PC-3 (cell line): ENCODE data around the gene SYT1. TPM values are rescaled to one million over a fixed set of nuclear protein-coding genes. Genes with fewer than 3 reads are reported as not detected.
A peak's percentile ranks its signal among the peaks of the same experiment; 100 is the strongest.

ENCODE experiments used
- ATAC-seq: fragments of 200-7000 bp; cut with Tn5 transposase; 2 replicates; pipeline ENCODE4 v1.9.1; 2020; ENCODE audit warnings: mild to moderate bottlenecking, moderate library complexity
- BruUV-seq: library from RNA; stranded (reverse); fragments of 400-500 nt; replicated peaks from 2 replicates; lab custom pipeline; 2021; lab: Mats Ljungman, UMichigan
- CTCF ChIA-PET: fragments of 300-600 bp; sonication (Branson Sonifier 250); formaldehyde crosslinking; loops from one replicate; lab custom pipeline; 2022; ENCODE audit warnings: antibody characterized with exemption; lab: Charles Lee
- POLR2A ChIA-PET: fragments of 300-600 bp; sonication (Branson Sonifier 250); formaldehyde crosslinking; loops from one replicate; lab custom pipeline; 2022; ENCODE audit warnings: antibody characterized with exemption; ENCODE audit not compliant: unreplicated experiment; lab: Charles Lee
- DNase-seq: peaks from one replicate; pipeline ENCODE4 v3.0.0-alpha.2; 2015
- H2AFZ ChIP-seq: fragments of 300-600 bp; sonication (generic); 2 replicates; pipeline ENCODE4 v1.6.0; 2016; ENCODE audit warnings: antibody characterized with exemption, low read length
- H3F3A ChIP-seq: fragments of 300-600 bp; sonication (generic); one replicate; pipeline ENCODE4 v1.6.0; 2017; ENCODE audit warnings: antibody characterized with exemption, low read length, control low read depth, mild to moderate bottlenecking; ENCODE audit not compliant: unreplicated experiment
- H3K27ac ChIP-seq: fragments of 300-600 bp; sonication (generic); 2 replicates; pipeline ENCODE4 v1.5.1; 2016; ENCODE audit warnings: mild to moderate bottlenecking, low read length
- H3K27me3 ChIP-seq: fragments of 300-600 bp; sonication (generic); 2 replicates; pipeline ENCODE4 v1.6.1; 2016; ENCODE audit warnings: low read length, mixed read lengths
- H3K36me3 ChIP-seq: fragments of 300-600 bp; sonication (generic); 2 replicates; pipeline ENCODE4 v1.6.1; 2016; ENCODE audit warnings: low read depth, mixed run types, low read length, mixed read lengths
- H3K4me1 ChIP-seq: fragments of 300-600 bp; sonication (generic); 2 replicates; pipeline ENCODE4 v1.5.1; 2016; ENCODE audit warnings: low read length; ENCODE audit not compliant: insufficient read depth
- H3K4me2 ChIP-seq: fragments of 300-600 bp; sonication (generic); 2 replicates; pipeline ENCODE4 v1.6.0; 2016; ENCODE audit warnings: low read length
- H3K4me3 ChIP-seq: fragments of 300-600 bp; sonication (generic); 2 replicates; pipeline ENCODE4 v1.5.1; 2016; ENCODE audit warnings: mild to moderate bottlenecking, low read length, mixed read lengths
- H3K79me2 ChIP-seq: fragments of 300-600 bp; sonication (generic); 2 replicates; pipeline ENCODE4 v1.6.1; 2017; ENCODE audit warnings: low read length, mixed read lengths
- H3K9ac ChIP-seq: fragments of 300-600 bp; sonication (generic); 2 replicates; pipeline ENCODE4 v1.6.0; 2016; ENCODE audit warnings: mild to moderate bottlenecking, low read length
- H3K9me2 ChIP-seq: fragments of 300-600 bp; sonication (generic); replicated peaks from 2 replicates; pipeline ENCODE4 v1.6.1; 2016; ENCODE audit warnings: mixed run types, low read length, mixed read lengths
- H3K9me3 ChIP-seq: fragments of 300-600 bp; sonication (generic); 2 replicates; pipeline ENCODE4 v1.6.1; 2016; ENCODE audit warnings: low read length, mixed read lengths
- H4K20me1 ChIP-seq: fragments of 300-600 bp; sonication (generic); 2 replicates; pipeline ENCODE4 v1.6.1; 2016; ENCODE audit warnings: low read length, mixed read lengths
- CTCF ChIP-seq: fragments of 300-600 bp; sonication (generic); conservative IDR thresholded peaks from 2 replicates; pipeline ENCODE4 v1.5.1; 2017; ENCODE audit warnings: antibody characterized with exemption, low read depth, mild to moderate bottlenecking, low read length
- EZH2 ChIP-seq: fragments of 300-600 bp; sonication (generic); IDR thresholded peaks from one replicate; pipeline ENCODE4 v1.6.1; 2017; ENCODE audit warnings: antibody characterized with exemption, mild to moderate bottlenecking, low read length; ENCODE audit not compliant: unreplicated experiment
- EZH2phosphoT487 ChIP-seq: fragments of 300-600 bp; sonication (generic); IDR thresholded peaks from 2 replicates; pipeline ENCODE4 v1.6.1; 2018; ENCODE audit warnings: mild to moderate bottlenecking, antibody characterized with exemption, low read length, borderline replicate concordance
- intact Hi-C: fragments of 100-400 bp; cut with micrococcal nuclease; formaldehyde crosslinking; loops from 2 replicates; pipeline ENCODE4 v1.9.0; 2023
- total RNA-seq: library from RNA; depleted of rRNA; stranded (reverse); fragments of >200 nt; gene quantifications from 2 replicates; pipeline ENCODE4 v1.2.3, GENCODE V29; 2014

Gene SYT1
- total RNA-seq, 1 experiment from 2014 or later: 0.51 TPM

- H3K9me2 ChIP-seq: no peaks in the 10 kb centered on the region
- peak overlapping the region; percentile 29 for H3K4me2 ChIP-seq
- peaks cover 4% of the 10 kb centered on the region for H3F3A ChIP-seq
- H3K9ac ChIP-seq: no peak overlapping the region
- no peaks in the 10 kb centered on the region for H3K36me3 ChIP-seq
- ATAC-seq (peak; percentile 63), DNase-seq (peak; percentile 50)
- intact Hi-C loops: no loop called here
- H3K9me3 ChIP-seq: 0 out of 2 replicates have a peak, but pooled peaks cover 3% of the 10 kb centered on the region
- no peaks in the 10 kb centered on the region for H3K27me3 ChIP-seq
- no peak overlapping the region for H2AFZ ChIP-seq
- CTCF ChIA-PET: no interaction called here
- peak overlapping the region; percentile 77 for H3K27ac ChIP-seq
- H3K79me2 ChIP-seq: no peaks in the 10 kb centered on the region
- BruUV-seq: no TSS peak
- POLR2A ChIA-PET: no interaction called here
- peaks cover 38% of the 10 kb centered on the region for H3K4me1 ChIP-seq
- TF ChIP-seq EZH2phosphoT487 (no peak), CTCF (no peak), EZH2 (no peak)
- H3K4me3 ChIP-seq: no peak overlapping the region
- no peaks in the 10 kb centered on the region for H4K20me1 ChIP-seq
Observed at GRCh38 chr12:79056775-79057174, 192.2 kb downstream of the SYT1 start.

DNA sequence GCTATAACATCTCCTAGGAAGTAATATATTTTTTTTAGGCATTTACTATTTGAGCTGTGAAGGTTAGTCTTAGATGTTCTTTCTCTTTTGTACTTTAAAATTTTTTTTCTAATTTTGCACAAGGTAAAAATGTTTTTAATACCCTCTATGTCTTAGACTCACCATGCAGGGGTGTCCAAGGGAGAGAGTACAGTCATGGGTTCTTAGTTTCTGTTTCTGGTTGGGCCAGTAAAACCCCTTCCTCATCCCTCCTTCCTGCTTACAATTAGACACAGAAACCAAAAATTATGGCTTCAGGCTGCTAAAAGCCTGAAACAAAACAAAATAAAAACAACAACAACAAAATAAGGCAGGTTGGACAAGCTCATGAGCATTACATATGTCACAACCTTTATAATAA is 193.0 kb downstream of the SYT1 start:
- 0 out of 2 replicates have a peak, but pooled peaks cover 3% of the 10 kb centered on the region for H3K9me3 ChIP-seq
- TF ChIP-seq CTCF (no peak), EZH2phosphoT487 (no peak), EZH2 (no peak)
- H3K4me2 ChIP-seq: peak overlapping the region; percentile 32; the same call in 1 of the 2 replicates
- H3K4me3 ChIP-seq: no peak overlapping the region
- ChIA-PET CTCF (no interaction called here), POLR2A (interaction anchor here (0.6 kb wide), 1 partner anchor 44 kb away, joined by 3 read pairs; no protein-coding TSS in a partner anchor)
- no peaks in the 10 kb centered on the region for H3K9me2 ChIP-seq
- no peaks in the 10 kb centered on the region for H3K79me2 ChIP-seq
- H4K20me1 ChIP-seq: no peaks in the 10 kb centered on the region
- H3K27me3 ChIP-seq: no peaks in the 10 kb centered on the region
- H3K9ac ChIP-seq: no peak overlapping the region
- peak overlapping the region; percentile 30 for H3K27ac ChIP-seq
- H3K36me3 ChIP-seq: no peaks in the 10 kb centered on the region
- H2AFZ ChIP-seq: no peak overlapping the region
- BruUV-seq: no TSS peak
- peaks cover 4% of the 10 kb centered on the region for H3F3A ChIP-seq
- DNase-seq (no peak), ATAC-seq (no peak)
- peaks cover 38% of the 10 kb centered on the region for H3K4me1 ChIP-seq
- intact Hi-C loops: no loop called here

DNA sequence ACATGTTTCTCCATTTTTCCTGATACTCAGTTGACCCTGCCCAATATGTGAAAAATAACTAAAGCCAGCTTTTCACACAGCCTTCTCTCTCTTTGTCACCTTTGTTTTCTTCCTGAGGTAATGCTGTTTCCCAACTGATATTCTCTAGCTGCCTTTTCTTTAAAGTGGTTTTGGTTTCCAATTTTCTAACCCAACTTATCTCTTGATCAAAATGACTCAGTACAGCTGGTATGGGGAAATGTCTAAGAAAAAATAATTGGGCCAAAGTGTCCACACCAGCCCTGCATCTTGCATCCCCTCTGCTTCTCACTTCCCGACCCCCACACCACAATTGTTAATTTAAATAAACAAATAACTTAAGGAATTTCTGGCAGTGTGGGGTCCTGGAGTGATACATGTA is 193.8 kb downstream of the SYT1 start:
- Histone ChIP-seq H4K20me1 (no peaks in the 10 kb centered on the region), H3K4me1 (peaks cover 38% of the 10 kb centered on the region), H3K79me2 (no peaks in the 10 kb centered on the region), H3K4me2 (peak overlapping the region; percentile 32), H3K36me3 (no peaks in the 10 kb centered on the region), H3K9ac (no peak overlapping the region), H3F3A (peaks cover 4% of the 10 kb centered on the region), H3K4me3 (no peak overlapping the region), H3K27ac (peak overlapping the region; percentile 30), H3K9me2 (no peaks in the 10 kb centered on the region), H3K9me3 (0 out of 2 replicates have a peak, but pooled peaks cover 3% of the 10 kb centered on the region), H2AFZ (no peak overlapping the region), H3K27me3 (no peaks in the 10 kb centered on the region)
- ChIA-PET CTCF (no interaction called here), POLR2A (no interaction called here)
- DNase-seq (peak; percentile 84), ATAC-seq (peak; percentile 35)
- no TSS peak for BruUV-seq
- intact Hi-C loops: no loop called here
- TF ChIP-seq EZH2 (no peak), CTCF (no peak), EZH2phosphoT487 (no peak)
